SK-N-SH treated with all-trans-retinoic acid at 6 μM for 48 hours (cell line): Measurements from ENCODE around the gene AKAP8.

Experiments
- ATAC-seq: fragments of 200-7000 bp; cut with Tn5 transposase; 3 replicates; pipeline ENCODE4 v1.9.1; 2020; ENCODE audit warnings: mild to moderate bottlenecking, moderate library complexity
- ARNTL ChIP-seq: fragments of 450-650 bp; formaldehyde crosslinking; IDR thresholded peaks from 2 replicates; pipeline ENCODE4 v1.5.0; 2020; ENCODE audit warnings: low read depth, mild to moderate bottlenecking, moderate library complexity, borderline replicate concordance
- BACH2 ChIP-seq: fragments of 250-450 bp; sonication (Bioruptor Pico); IDR thresholded peaks from 2 replicates; pipeline ENCODE4 v1.9.0; 2021; ENCODE audit warnings: mild to moderate bottlenecking, borderline replicate concordance
- CREB5 ChIP-seq: fragments of 250-450 bp; sonication (Bioruptor Pico); IDR thresholded peaks from 2 replicates; pipeline ENCODE4 v1.5.1; 2020; ENCODE audit warnings: low read depth, mild to moderate bottlenecking, moderate library complexity
- CSDC2 ChIP-seq: fragments of 250-450 bp; sonication (Bioruptor Pico); IDR thresholded peaks from 2 replicates; pipeline ENCODE4 v1.5.0; 2020; ENCODE audit warnings: mild to moderate bottlenecking, moderate library complexity
- ESRRG ChIP-seq: fragments of 250-450 bp; sonication (Bioruptor Pico); IDR thresholded peaks from 2 replicates; pipeline ENCODE4 v1.6.1; 2021; ENCODE audit warnings: mild to moderate bottlenecking
- GLIS3 ChIP-seq: fragments of 250-450 bp; sonication (Bioruptor Pico); IDR thresholded peaks from 2 replicates; pipeline ENCODE4 v1.5.0; 2020; ENCODE audit warnings: mild to moderate bottlenecking, moderate library complexity
- ISL1 ChIP-seq: fragments of 250-450 bp; sonication (Bioruptor Pico); IDR thresholded peaks from 2 replicates; pipeline ENCODE4 v2.1.2; 2022; ENCODE audit warnings: mild to moderate bottlenecking, moderate library complexity
- OSR1 ChIP-seq: fragments of 250-450 bp; sonication (Bioruptor Pico); IDR thresholded peaks from 2 replicates; pipeline ENCODE4 v1.8.0; 2022; ENCODE audit warnings: moderate library complexity, mild to moderate bottlenecking, inconsistent platforms
- PPARA ChIP-seq: fragments of 250-450 bp; sonication (Bioruptor Pico); IDR thresholded peaks from 2 replicates; pipeline ENCODE4 v1.5.0; 2020; ENCODE audit warnings: mild to moderate bottlenecking, borderline replicate concordance
- SNAI2 ChIP-seq: fragments of 250-450 bp; sonication (Bioruptor Pico); IDR thresholded peaks from 2 replicates; pipeline ENCODE4 v1.5.0; 2020; ENCODE audit warnings: mild to moderate bottlenecking, moderate library complexity
- TCF4 ChIP-seq: fragments of 250-450 bp; sonication (Bioruptor Pico); IDR thresholded peaks from 2 replicates; pipeline ENCODE4 v1.8.0; 2021; ENCODE audit warnings: mild to moderate bottlenecking, moderate library complexity, borderline replicate concordance
- TOX ChIP-seq: fragments of 250-450 bp; sonication (Bioruptor Pico); IDR thresholded peaks from 2 replicates; pipeline ENCODE4 v1.8.0; 2021; ENCODE audit warnings: mild to moderate bottlenecking, moderate library complexity, borderline replicate concordance
- ZC3H10 ChIP-seq: fragments of 250-450 bp; sonication (Bioruptor Pico); IDR thresholded peaks from 2 replicates; pipeline ENCODE4 v1.5.1; 2021; ENCODE audit warnings: mild to moderate bottlenecking, moderate library complexity
- ZFP3 ChIP-seq: fragments of 250-450 bp; sonication (Bioruptor Pico); IDR thresholded peaks from 2 replicates; pipeline ENCODE4 v1.5.0; 2020; ENCODE audit warnings: mild to moderate bottlenecking, moderate library complexity
- ZFP30 ChIP-seq: fragments of 450-650 bp; formaldehyde crosslinking; IDR thresholded peaks from 2 replicates; pipeline ENCODE4 v1.5.0; 2022; ENCODE audit warnings: mild to moderate bottlenecking, moderate library complexity
- ZNF565 ChIP-seq: fragments of 450-650 bp; formaldehyde crosslinking; conservative IDR thresholded peaks from 2 replicates; pipeline ENCODE4 v1.5.0; 2020; ENCODE audit warnings: low read depth, mild to moderate bottlenecking, moderate library complexity
- ZNF70 ChIP-seq: fragments of 450-650 bp; formaldehyde crosslinking; IDR thresholded peaks from 2 replicates; pipeline ENCODE4 v1.5.0; 2020; ENCODE audit warnings: mild to moderate bottlenecking, moderate library complexity
- ZNF8 ChIP-seq: fragments of 450-650 bp; formaldehyde crosslinking; IDR thresholded peaks from 2 replicates; pipeline ENCODE4 v1.5.0; 2020; ENCODE audit warnings: mild to moderate bottlenecking, moderate library complexity
- TF ChIP-seq, protein P1 (sequence below): fragments of 250-450 bp; sonication (Bioruptor Pico); IDR thresholded peaks from 2 replicates; pipeline ENCODE4 v1.5.1; 2021; ENCODE audit warnings: mild to moderate bottlenecking, moderate library complexity
- TF ChIP-seq, protein P2 (sequence below): fragments of 250-450 bp; sonication (Bioruptor Pico); IDR thresholded peaks from 2 replicates; pipeline ENCODE4 v1.5.0; 2020; ENCODE audit warnings: mild to moderate bottlenecking, moderate library complexity
- TF ChIP-seq, protein P3 (sequence below): fragments of 250-450 bp; sonication (Bioruptor Pico); IDR thresholded peaks from 2 replicates; pipeline ENCODE4 v1.8.0; 2021; ENCODE audit warnings: low read depth, mild to moderate bottlenecking, moderate library complexity, borderline replicate concordance

The AKAP8 gene

GRCh38 chr19:15374105-15374651, 5.4 kb downstream of the AKAP8 start:
- TF ChIP-seq ZNF565 = no peak
- TF ChIP-seq, all 23 proteins: peak for 0
- ATAC-seq = no peak

DNA sequence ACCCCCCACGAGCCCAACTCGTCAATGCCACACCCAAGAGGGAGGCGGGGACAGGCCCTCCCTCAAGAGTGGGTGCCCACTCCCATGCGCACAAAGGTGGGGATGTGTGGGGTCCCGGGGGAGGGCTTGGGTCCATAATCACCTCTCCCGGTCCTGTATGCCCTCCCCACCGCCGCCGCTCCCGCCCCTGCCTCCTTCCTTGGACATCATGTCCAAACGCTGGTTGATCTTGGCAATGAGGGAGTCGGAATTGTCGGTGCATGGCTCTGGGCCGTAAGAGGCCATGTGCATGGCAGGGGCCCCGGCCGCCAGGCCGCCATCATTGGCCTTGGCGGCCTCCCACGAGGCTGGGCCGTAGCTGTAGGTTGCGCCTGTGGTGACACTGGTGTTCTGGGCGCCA, 5.9 kb downstream of the AKAP8 start:
- TF ChIP-seq PPARA (CRISPR knock-in tag) (no peak), TCF4 (no peak), SNAI2 (CRISPR knock-in tag) (no peak), BACH2 (CRISPR knock-in tag) (no peak), ZC3H10 (CRISPR knock-in tag) (no peak), CREB5 (CRISPR knock-in tag) (no peak), ZNF8 (CRISPR knock-in tag) (no peak), GLIS3 (CRISPR knock-in tag) (no peak), ZFP3 (CRISPR knock-in tag) (no peak), TOX (CRISPR knock-in tag) (no peak), ZFP30 (CRISPR knock-in tag) (no peak)
- TF ChIP-seq, protein P1, sequence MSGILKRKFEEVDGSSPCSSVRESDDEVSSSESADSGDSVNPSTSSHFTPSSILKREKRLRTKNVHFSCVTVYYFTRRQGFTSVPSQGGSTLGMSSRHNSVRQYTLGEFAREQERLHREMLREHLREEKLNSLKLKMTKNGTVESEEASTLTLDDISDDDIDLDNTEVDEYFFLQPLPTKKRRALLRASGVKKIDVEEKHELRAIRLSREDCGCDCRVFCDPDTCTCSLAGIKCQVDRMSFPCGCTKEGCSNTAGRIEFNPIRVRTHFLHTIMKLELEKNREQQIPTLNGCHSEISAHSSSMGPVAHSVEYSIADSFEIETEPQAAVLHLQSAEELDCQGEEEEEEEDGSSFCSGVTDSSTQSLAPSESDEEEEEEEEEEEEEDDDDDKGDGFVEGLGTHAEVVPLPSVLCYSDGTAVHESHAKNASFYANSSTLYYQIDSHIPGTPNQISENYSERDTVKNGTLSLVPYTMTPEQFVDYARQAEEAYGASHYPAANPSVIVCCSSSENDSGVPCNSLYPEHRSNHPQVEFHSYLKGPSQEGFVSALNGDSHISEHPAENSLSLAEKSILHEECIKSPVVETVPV (CRISPR knock-in tag) = no peak
- TF ChIP-seq, protein P2, sequence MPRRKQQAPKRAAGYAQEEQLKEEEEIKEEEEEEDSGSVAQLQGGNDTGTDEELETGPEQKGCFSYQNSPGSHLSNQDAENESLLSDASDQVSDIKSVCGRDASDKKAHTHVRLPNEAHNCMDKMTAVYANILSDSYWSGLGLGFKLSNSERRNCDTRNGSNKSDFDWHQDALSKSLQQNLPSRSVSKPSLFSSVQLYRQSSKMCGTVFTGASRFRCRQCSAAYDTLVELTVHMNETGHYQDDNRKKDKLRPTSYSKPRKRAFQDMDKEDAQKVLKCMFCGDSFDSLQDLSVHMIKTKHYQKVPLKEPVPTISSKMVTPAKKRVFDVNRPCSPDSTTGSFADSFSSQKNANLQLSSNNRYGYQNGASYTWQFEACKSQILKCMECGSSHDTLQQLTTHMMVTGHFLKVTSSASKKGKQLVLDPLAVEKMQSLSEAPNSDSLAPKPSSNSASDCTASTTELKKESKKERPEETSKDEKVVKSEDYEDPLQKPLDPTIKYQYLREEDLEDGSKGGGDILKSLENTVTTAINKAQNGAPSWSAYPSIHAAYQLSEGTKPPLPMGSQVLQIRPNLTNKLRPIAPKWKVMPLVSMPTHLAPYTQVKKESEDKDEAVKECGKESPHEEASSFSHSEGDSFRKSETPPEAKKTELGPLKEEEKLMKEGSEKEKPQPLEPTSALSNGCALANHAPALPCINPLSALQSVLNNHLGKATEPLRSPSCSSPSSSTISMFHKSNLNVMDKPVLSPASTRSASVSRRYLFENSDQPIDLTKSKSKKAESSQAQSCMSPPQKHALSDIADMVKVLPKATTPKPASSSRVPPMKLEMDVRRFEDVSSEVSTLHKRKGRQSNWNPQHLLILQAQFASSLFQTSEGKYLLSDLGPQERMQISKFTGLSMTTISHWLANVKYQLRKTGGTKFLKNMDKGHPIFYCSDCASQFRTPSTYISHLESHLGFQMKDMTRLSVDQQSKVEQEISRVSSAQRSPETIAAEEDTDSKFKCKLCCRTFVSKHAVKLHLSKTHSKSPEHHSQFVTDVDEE = no peak
- no peak for ATAC-seq

- no peak for ATAC-seq
- TF ChIP-seq TOX (CRISPR knock-in tag) (no peak), SNAI2 (CRISPR knock-in tag) (no peak), CSDC2 (CRISPR knock-in tag) (no peak), ISL1 (CRISPR knock-in tag) (no peak), ZFP30 (CRISPR knock-in tag) (no peak), BACH2 (CRISPR knock-in tag) (no peak), OSR1 (CRISPR knock-in tag) (no peak), ARNTL (CRISPR knock-in tag) (no peak), CREB5 (CRISPR knock-in tag) (no peak), TCF4 (no peak), ZNF70 (CRISPR knock-in tag) (no peak), PPARA (CRISPR knock-in tag) (no peak), ZC3H10 (CRISPR knock-in tag) (no peak), ESRRG (CRISPR knock-in tag) (no peak), ZNF565 (no peak)
- TF ChIP-seq, protein P2 = no peak
- TF ChIP-seq, protein P3, sequence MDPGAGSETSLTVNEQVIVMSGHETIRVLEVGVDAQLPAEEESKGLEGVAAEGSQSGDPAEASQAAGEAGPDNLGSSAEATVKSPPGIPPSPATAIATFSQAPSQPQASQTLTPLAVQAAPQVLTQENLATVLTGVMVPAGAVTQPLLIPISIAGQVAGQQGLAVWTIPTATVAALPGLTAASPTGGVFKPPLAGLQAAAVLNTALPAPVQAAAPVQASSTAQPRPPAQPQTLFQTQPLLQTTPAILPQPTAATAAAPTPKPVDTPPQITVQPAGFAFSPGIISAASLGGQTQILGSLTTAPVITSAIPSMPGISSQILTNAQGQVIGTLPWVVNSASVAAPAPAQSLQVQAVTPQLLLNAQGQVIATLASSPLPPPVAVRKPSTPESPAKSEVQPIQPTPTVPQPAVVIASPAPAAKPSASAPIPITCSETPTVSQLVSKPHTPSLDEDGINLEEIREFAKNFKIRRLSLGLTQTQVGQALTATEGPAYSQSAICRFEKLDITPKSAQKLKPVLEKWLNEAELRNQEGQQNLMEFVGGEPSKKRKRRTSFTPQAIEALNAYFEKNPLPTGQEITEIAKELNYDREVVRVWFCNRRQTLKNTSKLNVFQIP (CRISPR knock-in tag) = no peak
- TF ChIP-seq, protein P1 (CRISPR knock-in tag) = no peak
These were observed 6.7 kb downstream of the AKAP8 start for GRCh38 chr19:15372891-15373301.
